ENCODE data around the gene REV3L. TPM values are rescaled to one million over a fixed set of nuclear protein-coding genes. Genes with fewer than 3 reads are reported as not detected.

Gene REV3L
- total and polyA plus RNA-seq, 2 of the 8 experiments (the other 6 are each of a cell fraction or from before 2014, with no cell fraction given) = 2.1 to 6.6 TPM

DNA sequence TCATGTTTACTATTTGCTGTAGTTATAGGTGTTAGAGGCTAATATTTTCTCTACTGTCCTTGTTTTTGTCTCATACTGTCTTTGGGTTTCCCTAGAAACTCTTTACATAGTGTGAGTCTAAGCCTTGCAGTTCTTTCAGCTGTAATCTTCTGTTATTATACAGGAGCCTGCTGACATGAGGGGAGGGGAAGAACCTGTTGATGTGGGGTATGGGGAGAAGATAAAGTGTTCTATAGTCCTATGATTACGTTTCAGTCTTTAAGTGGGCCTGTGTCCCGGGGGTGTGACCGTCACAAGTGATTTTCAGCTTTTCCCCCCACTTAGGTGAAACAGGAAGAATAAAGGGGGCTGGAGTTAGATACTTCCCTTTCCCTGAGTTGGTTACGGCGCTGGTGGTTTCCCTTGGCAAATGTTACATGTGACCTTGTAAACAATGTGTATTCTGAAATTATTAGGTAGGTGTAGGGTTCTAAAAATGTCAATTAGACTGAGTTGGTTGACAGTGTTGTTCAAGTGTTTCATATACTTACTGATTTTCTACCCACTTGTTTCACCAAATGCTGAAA is 41.3 kb downstream of the REV3L start:
- no peak overlapping the region for H4K5ac ChIP-seq (ENCODE audit: insufficient read length, low read depth, low read length)
- 96% methylated on average over 5 of the region's 5 CpGs; no CpG with 5 or more reads in 1 of the 2 experiments for WGBS, 2 experiments (ENCODE audit: extremely low coverage in 1 of 2, insufficient coverage in 1 of 2, insufficient read length in 1 of 2, insufficient replicate concordance in 2 of 2, low coverage in 1 of 2, low lambda C conversion rate in 2 of 2, missing lambda C conversion rate in 1 of 2)
- no peak overlapping the region for H2BK20ac ChIP-seq (ENCODE audit: low read length)
- no peak overlapping the region for H2BK120ac ChIP-seq (replicated peaks; ENCODE audit: low read depth, low read length)
- H3K79me1 ChIP-seq (ENCODE audit: low read depth, low read length) = no peaks in the 10 kb centered on the region
- H3K4me3 ChIP-seq (ENCODE audit: extremely low read depth in 1 of 4, insufficient read depth in 2 of 4, low read depth in 3 of 4, low read length in 4 of 4) = no peak overlapping the region
- ChIA-PET POLR2A (ENCODE audit: partially characterized antibody) (no interaction called here), CTCF (ENCODE audit: partially characterized antibody) (interaction anchor here (0.6 kb wide), 1 partner anchor 47 kb away, joined by 3 read pairs; no protein-coding TSS in a partner anchor)
- H3K27ac ChIP-seq (ENCODE audit: low read depth, low read length) = no peak overlapping the region
- H3K4me2 ChIP-seq (ENCODE audit: insufficient read depth in 1 of 2, low read depth in 2 of 2, low read length in 2 of 2) = no peak overlapping the region
- H3K36me3 ChIP-seq (ENCODE audit: control insufficient read depth in 2 of 4, insufficient read depth in 4 of 4, low read length in 3 of 4) = no peaks in the 10 kb centered on the region
- H3K4me1 ChIP-seq (replicated peaks in 1 of 4; ENCODE audit: control insufficient read depth in 3 of 4, insufficient read depth in 4 of 4, low read length in 3 of 4) = no peaks in the 10 kb centered on the region
- H2BK12ac ChIP-seq (ENCODE audit: low read depth, low read length) = no peak overlapping the region
- H4K91ac ChIP-seq (replicated peaks; ENCODE audit: insufficient read length, low read length) = no peak overlapping the region
- no peak for DNase-seq (ENCODE audit: low read depth in 1 of 2, low spot score in 2 of 2)
- no peaks in the 10 kb centered on the region for H3K9me3 ChIP-seq (ENCODE audit: insufficient read depth in 2 of 2, low read depth in 1 of 2, low read length in 1 of 2)
- H2AFZ ChIP-seq (ENCODE audit: low read length) = no peak overlapping the region
- H2BK5ac ChIP-seq (ENCODE audit: low read depth, low read length) = no peak overlapping the region
- H3K56ac ChIP-seq (replicated peaks; ENCODE audit: insufficient read length, low read depth, low read length) = no peak overlapping the region
- no peak overlapping the region for H2AK5ac ChIP-seq (ENCODE audit: low read depth, low read length)
- FAIRE-seq = no peak
- H3K4ac ChIP-seq (replicated peaks; ENCODE audit: insufficient read length, low read depth, low read length) = no peak overlapping the region
- H3K9ac ChIP-seq (replicated peaks in 1 of 4; ENCODE audit: extremely low read depth in 1 of 4, low read depth in 3 of 4, low read length in 3 of 4) = no peak overlapping the region
- no peak overlapping the region for H4K8ac ChIP-seq (ENCODE audit: extremely low read depth, insufficient read depth, low read length)
- no peak overlapping the region for H2BK15ac ChIP-seq (ENCODE audit: low read length)
- H3K79me2 ChIP-seq (ENCODE audit: control insufficient read depth in 1 of 2, insufficient read depth in 2 of 2, low read length in 2 of 2) = no peaks in the 10 kb centered on the region
- no peaks in the 10 kb centered on the region for H3K23me2 ChIP-seq (ENCODE audit: low read depth, low read length)
- no peaks in the 10 kb centered on the region for H4K20me1 ChIP-seq (replicated peaks in 1 of 2; ENCODE audit: control insufficient read depth in 1 of 2, insufficient read depth in 2 of 2, low read length in 2 of 2)
- no peak overlapping the region for H3K23ac ChIP-seq (ENCODE audit: insufficient read length)
- no peaks in the 10 kb centered on the region for H3K27me3 ChIP-seq (replicated peaks in 1 of 4; ENCODE audit: control insufficient read depth in 3 of 4, extremely low read depth in 1 of 4, insufficient read depth in 3 of 4, low read length in 3 of 4)
- no peak overlapping the region for H3K14ac ChIP-seq (ENCODE audit: insufficient read length)
- no peak overlapping the region for H3K18ac ChIP-seq (ENCODE audit: extremely low read depth, low read length)
- TF ChIP-seq CEBPB (IDR thresholded peaks at IDR 0.05; ENCODE audit: low read depth, low read length) (no peak), GTF2F1 (IDR thresholded peaks at IDR 0.05; ENCODE audit: borderline replicate concordance, low read depth, low read length) (no peak)

Data from H1 (cell line).